Ecto neural progenitor cell (in vitro differentiated cells): Measurements from ENCODE around the gene CDIP1.

Experiments
- DNase-seq: peaks from one replicate; pipeline ENCODE4 v3.0.0-alpha.2; 2018; ENCODE audit warnings: low spot score

Gene CDIP1

DNA sequence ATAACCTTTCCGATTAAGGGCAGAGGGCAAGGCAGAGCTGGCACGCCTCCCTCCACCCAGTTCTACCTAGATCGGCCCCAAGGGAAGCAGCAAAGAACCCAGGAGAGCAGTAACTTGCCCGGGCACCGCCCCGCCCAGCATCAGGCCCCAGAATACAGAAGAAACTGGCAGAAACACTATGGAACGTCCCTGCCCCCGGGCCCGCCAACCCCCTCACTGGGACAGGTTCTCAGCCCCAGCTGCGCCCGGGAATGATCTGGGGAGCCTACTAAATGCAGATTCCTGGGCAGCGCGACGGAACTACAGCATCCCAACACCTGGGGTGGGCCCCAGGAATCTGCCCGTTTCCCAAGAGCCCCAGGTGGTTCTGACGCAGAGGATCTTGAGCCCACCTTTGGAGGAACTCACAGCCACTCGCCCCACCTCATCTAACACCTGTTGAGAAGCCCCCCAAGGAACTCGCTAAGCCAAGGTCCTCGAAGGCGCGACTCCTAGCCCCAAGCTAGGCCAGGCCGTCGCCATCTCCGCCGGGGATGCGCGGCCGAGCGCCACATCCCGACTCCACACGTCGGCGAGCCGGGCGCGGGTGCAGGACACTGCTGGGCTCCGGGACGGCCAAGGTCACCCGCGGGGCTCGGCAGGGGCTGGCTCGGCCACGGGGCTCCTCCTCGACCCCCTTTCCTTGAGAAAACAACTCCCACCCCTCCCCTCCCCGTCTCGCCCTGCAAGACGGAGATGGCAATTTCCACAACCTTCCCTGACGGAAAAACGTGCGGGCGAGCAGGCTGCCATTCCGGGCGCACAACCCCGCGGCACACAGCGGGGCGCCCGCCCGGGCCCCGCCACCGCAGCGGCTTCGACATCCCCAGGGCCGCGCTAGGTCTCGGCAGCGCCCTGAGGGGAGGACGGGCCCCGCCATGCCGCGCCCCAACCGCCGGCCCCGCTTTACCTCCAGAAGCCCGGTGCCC is 913 bp downstream of the CDIP1 start:
- DNase-seq, result peak; percentile 66

DNA sequence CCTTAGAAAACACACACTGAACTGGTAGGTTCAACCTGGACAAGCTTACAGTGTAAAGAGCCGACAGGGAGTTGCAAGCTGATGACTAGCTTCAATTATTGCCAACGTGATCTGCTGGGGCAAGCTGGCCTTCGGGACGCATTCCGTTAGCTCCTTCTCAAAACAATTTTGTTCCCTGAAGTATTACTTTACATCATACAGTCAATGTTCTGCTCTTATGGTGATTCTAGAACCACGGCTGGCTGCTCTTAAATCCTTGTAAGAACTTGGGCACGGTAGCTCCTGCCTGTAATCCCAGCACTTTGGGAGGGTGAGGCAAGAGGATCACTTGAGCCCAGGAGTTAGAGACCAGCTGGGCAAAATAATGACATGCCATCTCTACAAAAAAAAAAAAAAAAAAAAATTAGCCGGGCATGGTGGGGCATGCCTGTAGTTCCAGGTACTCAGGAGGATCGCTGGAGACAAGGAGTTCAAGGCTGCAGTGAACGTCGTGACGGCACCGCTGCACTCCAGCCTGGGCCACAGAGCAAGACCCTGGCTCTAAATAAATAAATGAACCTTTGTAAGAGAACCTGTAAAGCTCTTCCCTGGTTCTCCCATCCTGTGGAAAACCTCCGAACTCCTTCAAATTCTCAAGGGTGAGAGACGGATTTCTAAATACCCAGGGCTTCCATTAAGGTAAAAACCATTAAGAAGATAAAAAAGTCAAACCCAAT is 2.0 kb downstream of the CDIP1 start:
- DNase-seq, result no peak

DNA sequence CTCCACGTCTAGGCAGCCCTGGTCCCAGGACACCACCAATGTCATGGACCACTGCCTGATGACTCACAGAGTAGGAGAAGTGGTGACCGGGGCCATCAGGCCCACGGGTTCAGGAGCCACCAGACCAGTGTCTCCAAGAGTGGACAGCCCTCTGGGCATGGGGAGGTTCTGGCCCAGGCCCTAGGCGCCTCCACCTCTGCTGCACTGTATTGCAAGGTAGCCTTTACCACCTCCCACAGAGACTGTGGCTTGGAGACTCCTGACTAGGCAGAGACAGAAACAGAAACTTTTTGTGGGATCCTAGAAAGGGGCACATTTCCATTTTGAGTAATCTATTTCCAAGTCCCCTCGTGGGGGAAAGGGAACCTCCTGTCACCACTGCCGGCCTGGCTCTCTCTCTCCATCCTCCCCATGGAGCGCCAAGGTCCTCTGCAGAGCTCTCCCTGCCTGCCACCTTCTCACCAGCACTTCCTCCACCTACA is 2.9 kb downstream of the CDIP1 start:
- no peak for DNase-seq

DNA sequence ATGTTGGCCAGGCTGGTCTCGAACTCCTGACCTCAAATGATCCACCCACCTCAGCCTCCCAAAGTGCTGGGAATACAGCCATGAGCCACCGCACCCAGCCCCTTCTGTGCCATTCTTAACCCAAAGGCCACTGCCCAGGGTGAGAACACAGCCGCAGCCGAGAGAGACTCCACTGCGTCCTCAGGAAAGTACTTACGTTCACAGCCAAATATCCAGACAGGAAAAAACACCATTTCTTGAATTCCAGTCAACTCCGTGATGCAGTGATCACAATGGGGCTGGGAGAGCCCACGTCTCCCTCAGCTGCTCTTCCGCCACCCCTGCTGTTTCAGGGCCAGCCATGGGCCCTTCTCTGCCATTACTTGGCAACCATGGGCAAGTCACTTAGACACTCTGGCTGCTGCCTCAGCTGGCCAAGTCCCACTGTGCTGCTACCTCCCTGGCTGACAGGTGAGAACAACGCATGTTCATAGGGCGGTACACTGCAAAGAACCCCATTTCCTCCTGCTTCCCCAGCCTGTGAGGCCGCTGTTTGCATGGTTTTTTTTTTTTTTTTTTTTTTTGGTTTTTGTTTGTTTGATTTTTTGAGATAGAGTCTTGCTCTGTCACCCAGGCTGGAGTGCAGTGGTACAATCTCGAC is 4.3 kb downstream of the CDIP1 start:
- DNase-seq, result no peak

DNA sequence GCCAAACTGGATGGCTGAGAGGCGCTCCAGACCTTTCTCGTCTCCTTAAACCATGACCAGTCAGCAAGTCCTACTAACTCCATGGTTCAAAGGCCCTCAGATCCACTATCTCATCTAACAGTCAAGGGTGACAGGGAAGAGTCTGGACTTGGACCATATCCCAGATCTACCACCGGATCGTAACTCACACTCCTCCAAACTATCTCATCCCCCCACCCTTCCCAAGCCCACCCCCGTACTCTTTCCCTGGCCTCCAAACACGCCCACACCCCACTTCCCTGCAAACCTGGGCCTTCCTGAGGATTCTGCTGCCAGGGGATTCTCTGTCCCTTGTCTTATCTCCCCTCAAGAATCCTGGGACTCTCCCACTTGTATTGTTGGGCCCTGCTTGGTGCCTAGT is 5.1 kb downstream of the CDIP1 start:
- DNase-seq, result no peak

DNA sequence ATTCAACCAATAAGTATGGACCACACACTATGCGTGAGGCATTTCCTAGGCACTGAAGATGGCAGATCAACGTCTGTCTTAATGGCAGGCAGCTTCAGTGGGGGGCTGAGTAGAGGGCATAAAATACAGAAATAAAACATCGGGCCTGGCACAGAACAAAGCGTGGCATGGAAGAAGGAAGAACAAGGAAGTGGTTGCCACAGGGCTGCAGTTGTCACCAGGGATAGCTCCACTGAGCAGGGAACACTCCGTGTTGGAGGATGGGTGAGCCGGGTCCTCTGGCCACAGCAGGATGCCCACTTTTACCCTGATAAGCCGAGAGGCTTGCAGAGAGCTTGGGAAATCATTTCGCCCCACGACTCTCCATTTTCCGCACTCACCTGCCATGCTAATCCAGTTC is 6.3 kb downstream of the CDIP1 start:
- no peak for DNase-seq

DNA sequence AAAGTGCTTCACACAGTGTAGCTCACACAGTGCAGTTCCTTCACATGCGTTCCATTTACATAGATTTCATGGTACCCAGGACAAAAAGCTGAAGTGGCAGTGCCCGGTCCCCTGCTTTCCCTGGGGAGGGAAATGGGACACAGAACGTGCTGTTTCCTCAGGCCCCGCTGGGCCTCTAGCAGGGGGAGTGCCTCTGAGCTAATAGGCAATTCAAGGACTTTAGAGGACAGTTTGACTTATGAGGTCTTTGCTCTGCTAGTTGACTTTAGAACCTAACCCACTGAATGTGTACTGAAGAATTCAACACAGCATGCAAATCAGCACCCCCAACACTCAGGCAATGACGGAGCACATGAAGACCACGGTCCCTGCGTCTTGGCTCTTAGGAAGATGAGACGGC is 6.8 kb downstream of the CDIP1 start:
- DNase-seq, result no peak

DNA sequence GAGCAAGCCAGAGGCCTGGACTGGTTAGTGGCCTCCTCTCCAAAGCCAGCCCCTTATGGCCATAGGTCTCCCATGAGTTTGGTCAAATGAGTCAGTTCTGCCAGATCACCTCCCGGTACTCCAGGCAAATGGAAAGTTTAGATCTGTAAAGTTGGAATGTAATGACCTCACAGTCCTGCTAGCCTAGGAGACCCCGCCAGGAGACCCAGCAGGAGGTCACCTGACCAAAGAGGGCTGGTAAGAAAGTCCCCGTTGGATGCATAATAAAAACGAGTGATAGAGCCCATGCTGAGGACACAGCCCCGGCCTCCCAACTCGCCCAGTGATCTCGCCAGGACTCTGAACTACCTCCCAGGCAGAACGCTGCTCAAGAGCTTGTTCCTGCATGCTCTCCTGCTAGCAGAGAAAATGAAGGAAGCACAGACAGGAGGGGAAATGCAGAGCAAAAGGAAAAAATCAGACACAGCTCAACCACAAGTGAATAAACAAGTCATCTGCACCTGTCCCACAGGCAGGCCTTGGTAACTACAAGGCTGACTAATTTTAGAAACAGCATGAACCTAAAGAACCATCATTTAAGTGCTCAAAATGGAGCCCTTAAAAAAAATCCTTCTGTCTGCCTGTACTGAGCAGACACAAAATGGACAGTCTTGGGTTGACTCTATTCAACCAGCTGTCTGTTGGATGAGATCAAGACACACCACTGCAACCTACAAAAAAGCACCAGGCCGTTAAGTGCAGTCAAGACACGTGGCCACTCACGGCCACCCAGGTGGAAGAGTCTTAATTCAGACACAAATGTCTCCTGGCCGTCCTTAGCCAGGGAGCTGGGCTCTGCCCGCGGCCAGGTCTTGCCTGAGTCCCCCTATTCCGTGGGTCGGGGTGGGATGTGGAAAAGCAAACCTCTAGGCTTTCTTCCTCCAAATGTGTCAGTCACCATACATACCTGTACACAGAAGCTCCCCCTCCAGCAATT is 9.2 kb downstream of the CDIP1 start:
- DNase-seq, result no peak

DNA sequence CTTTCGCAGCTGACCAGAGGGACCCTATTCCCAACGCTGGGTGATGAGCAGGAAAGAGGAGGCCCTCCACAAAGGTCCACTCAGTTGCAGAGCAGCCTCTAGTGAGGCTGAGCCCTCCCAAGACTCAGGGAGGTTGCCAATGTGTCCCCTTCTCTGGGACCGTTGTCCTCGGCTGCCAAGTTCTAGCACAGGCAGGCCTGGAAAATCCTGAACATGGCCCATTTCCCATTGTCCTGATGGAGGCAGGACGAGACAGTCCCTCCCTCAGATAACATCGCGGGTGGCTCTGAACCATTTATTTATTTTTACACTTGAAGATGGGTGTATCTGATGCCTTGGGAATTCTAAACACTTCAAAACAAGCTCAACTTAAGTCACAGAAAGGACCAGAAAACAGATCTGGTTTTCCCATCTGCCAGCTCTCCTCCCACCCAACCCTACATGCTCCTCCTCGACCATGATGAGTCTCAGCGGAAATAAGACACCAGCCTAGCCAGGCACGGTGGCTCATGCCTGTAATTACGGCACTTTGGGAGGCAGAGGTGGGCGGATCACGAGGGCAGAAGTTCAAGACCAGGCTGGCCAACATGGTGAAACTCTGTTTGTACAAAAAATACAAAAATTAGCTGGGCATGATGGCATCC is 12.8 kb downstream of the CDIP1 start:
- DNase-seq, result no peak

DNA sequence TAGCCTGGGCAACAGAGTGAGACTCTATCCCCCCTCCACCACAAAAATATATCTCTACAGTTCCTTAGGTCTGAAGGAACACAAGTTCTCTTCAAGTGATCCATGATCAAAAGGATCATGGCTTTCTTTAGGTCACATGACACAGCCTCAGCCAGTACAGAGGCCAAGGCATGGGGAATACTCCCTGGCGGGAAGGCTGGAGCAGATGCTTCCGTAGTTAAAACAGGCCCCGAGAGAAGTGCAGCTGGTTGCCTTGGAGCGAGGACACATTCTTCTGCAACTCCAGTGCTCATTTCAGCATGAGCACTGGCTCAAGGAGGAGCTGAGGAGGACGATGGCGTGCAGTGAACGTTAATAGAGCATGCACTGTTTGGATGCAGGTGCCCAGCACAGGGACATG is 13.5 kb downstream of the CDIP1 start:
- DNase-seq, result no peak

DNA sequence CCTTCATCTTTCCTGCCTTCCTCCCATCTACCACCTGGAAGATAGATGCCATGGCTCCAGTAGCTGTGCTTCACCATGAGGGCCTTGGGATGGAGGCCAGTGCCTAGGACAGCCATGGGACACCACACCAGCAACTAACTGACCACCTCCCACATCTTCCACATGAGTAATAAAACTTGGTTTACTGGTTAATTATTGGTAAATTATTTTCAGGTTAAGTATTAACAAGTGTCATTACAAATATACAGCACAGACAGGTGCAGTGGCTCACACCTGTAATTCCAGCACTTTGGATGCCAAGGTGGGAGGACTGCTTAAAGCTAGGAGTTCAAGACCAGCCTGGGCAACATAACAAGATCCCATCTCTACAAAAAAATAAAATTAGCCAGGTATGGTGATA is 14.0 kb downstream of the CDIP1 start:
- DNase-seq, result no peak

DNA sequence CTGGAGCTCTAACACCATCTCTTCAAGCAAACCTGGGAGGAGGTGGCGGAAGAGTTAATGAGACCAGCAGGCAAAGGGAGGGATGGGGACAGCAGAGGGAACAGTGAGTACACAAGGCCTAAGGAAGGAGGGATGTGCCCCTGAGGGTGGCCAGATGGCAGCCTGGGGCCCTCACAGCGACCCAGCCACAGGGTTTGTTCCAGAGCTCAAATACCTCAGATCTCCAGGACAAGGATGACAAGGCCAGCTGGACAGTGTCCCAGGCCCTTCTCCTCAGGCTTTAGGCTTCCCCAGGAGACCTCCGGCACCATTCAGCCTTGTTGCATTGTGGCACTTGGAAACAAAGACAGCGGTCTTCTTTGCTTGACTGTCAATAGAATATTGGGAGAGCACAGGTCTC is 14.9 kb downstream of the CDIP1 start:
- no peak for DNase-seq

DNA sequence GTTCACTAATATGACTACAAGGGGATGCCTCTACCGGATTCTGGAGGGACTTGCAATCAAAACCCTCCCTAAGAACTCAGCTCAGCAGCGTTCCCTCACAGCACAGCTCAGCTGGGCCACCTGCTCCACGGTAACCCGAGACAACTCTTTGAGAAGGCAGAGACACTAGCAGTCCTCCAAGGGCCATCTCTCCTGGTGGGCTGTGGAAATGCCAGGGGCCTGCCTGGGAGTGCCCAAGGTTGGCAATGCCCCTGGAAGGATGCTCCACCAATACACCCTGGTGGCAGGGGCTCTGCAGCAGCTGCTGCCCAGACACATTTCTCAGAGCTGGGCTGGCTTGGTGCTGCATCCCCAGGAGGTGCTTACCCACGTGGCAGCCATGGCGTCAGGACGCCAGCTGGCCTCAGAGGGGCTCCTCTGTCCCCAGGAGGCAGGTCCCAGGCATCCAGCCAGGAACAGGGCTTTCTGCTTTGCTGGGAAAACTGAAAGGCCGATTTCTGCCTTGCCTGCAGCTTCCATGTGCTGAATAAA is 16.5 kb downstream of the CDIP1 start:
- no peak for DNase-seq

DNA sequence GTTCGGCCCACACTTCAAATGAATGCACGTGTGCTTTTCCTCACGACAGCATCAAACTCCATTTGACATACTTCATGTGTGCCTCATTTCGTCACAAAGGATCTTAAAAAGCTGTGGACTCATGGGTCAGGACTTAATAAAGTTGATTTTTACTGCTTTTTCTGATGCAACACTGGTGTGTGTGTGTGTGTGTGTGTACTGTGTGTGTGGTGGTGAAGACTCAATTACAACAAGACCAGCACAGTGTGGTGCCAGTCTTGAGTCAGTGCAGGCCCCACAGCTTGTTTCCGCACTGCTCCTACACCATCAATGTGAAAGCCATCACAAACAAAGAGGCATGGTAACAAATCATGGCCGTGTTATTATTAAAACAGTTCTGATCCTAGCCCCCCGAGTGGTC is 17.7 kb downstream of the CDIP1 start:
- DNase-seq, result no peak

DNA sequence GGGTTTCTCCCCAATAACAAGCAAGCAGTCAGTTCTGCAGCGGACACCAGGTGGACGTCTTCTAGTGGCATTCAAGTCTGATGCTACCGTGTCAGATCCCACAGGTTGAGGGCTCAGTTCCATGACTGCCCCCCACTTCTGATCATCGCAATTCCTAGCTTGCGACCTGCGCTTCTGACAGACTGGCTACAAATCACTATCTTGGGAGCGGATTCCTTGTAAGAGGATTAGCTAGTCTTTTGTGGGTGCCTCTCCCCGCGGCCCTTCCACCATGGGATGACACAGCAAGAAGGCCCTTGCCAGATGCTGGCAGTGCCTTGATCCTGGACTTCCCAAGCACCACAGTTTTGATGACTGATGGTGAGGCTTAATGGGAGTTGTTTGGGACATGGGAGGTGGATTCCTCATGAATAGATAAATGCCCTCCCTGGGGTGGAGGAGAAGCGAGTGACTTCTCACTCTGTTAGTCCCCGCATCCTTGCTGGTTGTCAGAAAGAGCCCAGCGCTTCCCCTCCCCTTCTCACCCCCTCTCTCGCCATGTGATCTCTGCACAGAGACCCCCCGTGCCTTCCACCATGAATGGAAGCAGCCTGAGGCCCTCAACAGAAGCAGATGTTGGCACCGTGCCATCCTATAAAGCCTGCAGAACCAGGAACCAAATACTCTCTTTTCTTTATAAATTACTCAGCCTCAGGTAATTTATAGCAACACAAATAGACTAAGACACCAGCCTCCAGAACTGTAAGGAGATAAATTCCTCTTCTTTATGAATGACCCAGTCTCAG is 19.1 kb downstream of the CDIP1 start:
- no peak for DNase-seq

DNA sequence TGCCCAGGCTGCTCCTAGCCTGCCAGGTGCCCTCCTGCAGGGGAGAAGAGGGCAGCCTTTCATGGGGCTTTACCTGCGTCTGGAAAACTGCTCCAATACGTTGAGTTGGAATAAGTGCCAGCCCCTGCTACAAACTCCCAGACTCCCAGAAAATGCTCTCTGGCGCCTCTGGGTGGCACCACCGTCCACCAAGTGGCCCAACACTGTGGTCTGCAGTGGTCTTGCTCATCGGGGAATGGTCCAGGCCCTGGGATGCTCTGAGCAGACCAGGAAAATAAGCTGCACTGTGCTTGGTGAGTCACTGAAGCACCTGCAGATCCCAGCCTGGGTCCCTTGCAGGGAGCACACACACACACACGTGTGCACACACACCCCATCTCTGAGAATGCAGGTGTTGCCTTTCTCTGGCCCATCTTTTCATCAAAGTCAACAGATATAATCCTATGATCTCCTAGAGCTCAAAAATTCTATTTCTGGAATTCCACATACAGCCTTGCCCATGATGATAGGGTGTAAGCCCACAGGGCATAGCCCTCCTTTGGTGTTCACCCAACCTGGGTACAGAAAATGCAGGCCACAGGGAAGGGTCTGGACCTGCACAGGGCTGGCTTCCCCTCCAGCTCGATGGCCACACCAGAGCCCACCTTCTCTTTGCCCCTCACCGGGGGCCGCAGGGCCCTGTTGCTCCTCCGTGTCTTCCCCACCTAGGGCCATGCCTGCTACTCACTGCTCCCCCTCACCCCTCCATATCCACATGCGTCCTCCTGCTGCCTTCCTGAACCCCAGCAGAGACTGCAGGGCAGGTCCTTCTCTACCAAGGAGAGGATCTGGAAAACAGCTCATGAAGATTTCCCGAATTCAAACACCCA is 20.5 kb downstream of the CDIP1 start:
- peak; percentile 74 for DNase-seq

DNA sequence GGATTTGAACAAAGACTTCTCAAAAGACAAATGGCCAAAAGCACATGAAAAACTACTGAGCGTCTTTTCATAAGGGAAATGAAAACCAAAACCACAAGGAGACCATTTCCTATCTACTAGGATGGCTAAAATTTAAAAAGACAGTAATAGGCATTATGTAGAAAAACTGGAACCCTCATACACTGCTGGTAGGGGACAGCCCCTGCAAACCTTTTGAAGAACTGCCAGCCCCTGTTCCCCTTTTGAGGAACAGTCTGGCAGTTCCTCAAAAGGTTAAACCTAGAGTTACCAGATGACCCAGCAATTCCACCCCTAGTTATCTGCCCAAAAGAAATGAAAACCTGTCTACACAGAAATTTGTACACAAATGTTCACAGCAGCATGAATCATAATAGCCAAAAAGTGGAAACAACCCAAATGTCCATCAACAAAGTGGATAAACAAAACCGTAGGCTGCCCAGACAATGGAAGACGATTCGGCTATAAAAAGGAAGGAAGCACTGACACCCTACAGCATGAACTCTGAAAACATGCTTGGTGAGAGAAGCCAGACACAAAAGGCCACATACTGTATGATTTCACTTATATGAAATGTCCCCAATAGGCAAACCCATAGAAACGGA is 22.9 kb downstream of the CDIP1 start:
- no peak for DNase-seq

DNA sequence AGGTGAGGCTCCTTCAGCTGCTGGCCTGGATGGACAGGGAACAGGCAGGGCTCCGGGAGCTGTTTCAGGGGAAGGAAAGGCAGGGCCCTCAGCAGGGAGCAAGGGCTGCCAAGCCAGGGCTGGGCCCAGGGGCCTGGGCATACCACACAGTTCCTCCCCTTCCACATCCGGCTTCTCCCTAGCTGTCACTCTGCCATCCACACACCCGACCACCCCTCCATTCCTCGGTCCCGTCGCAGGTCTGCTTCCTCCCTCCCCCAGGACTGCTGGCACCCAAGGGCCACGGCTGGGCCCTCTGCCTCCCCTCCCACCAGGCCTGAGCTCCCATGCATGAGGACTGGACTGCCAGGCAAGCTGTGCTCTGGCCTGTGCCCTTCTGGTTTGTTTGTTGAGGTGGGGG is 24.0 kb downstream of the CDIP1 start:
- no peak for DNase-seq

DNA sequence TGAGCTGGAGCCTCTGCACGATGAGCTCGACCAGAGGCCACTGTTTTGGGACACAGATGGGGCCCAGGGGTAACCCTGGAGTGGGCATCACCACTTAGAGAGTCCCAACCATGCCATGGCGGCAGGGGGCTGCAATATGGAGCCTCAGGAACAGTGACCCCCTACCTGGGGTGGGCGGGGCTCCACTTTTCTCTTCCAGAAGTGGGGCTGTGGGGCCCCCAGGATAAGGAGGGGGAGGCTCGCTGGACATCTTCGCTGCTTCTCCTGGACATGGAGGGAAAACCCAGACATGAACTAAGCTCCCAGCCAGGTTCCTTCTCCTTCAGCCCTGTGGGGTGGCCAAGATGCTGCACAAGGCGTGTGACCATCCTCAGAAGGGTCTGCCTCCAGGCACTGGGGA is 24.7 kb downstream of the CDIP1 start:
- DNase-seq, result no peak
